IPS DF 6.9 (cell line): ENCODE measurements around the gene ACSBG1.

Experiments
- DNase-seq: peaks from one replicate; pipeline ENCODE4 v3.0.0-alpha.2; 2013; ENCODE audit warnings: low read depth, low spot score
- H3K27ac ChIP-seq: one replicate; pipeline ENCODE4 v1.5.1; 2013; ENCODE audit warnings: low read length, control low read depth
- H3K27me3 ChIP-seq: 2 replicates; pipeline ENCODE4 v1.6.1; 2013; ENCODE audit warnings: mild to moderate bottlenecking, low read length; ENCODE audit not compliant: control insufficient read depth, insufficient read depth
- H3K36me3 ChIP-seq: 2 replicates; pipeline ENCODE4 v1.6.1; 2013; ENCODE audit warnings: low read length; ENCODE audit not compliant: control insufficient read depth, insufficient read depth
- H3K4me1 ChIP-seq: 2 replicates; pipeline ENCODE4 v1.6.1; 2013; ENCODE audit warnings: low read length; ENCODE audit not compliant: control insufficient read depth, insufficient read depth
- H3K4me3 ChIP-seq: 2 replicates; pipeline ENCODE4 v1.5.1; 2013; ENCODE audit warnings: mild to moderate bottlenecking, low read length
- H3K9me3 ChIP-seq: 2 replicates; pipeline ENCODE4 v1.6.1; 2013; ENCODE audit warnings: low read length, inconsistent platforms; ENCODE audit not compliant: control insufficient read depth, insufficient read depth
- WGBS: extraction: QIAGEN DNeasy Blood & Tissue Kit; methylation state at CpG from one replicate; pipeline ENCODE4 v1.1.7; 2013; ENCODE audit warnings: mixed read lengths, missing lambda C conversion rate; ENCODE audit not compliant: insufficient read length, insufficient coverage; 5-methylcytosine and 5-hydroxymethylcytosine counted together

ACSBG1 gene

GRCh38 chr15:78239811-78240210 is 5.4 kb upstream of the ACSBG1 start:
- no CpG with 5 or more reads among the region's 5 CpGs for WGBS

GRCh38 chr15:78237146-78237545 is 2.8 kb upstream of the ACSBG1 start:
- H3K4me1 ChIP-seq = peaks cover 4% of the 10 kb centered on the region
- WGBS = no CpG with 5 or more reads among the region's 6 CpGs
- H3K36me3 ChIP-seq = no peaks in the 10 kb centered on the region
- H3K27me3 ChIP-seq = no peaks in the 10 kb centered on the region
- no peak overlapping the region for H3K4me3 ChIP-seq
- H3K9me3 ChIP-seq = no peaks in the 10 kb centered on the region
- no peak overlapping the region for H3K27ac ChIP-seq
- no peak for DNase-seq

More at GRCh38 chr15:78239811-78240210, 5.4 kb upstream of the ACSBG1 start:
- Histone ChIP-seq H3K4me3 (no peak overlapping the region), H3K27ac (no peak overlapping the region), H3K9me3 (no peaks in the 10 kb centered on the region), H3K27me3 (no peaks in the 10 kb centered on the region), H3K4me1 (peaks cover 6% of the 10 kb centered on the region), H3K36me3 (no peaks in the 10 kb centered on the region)
- DNase-seq = no peak

- peaks cover 4% of the 10 kb centered on the region for H3K4me1 ChIP-seq
- H3K27ac ChIP-seq = no peak overlapping the region
- no peaks in the 10 kb centered on the region for H3K9me3 ChIP-seq
- no peak overlapping the region for H3K4me3 ChIP-seq
- H3K27me3 ChIP-seq = no peaks in the 10 kb centered on the region
- WGBS = no CpG with 5 or more reads among the region's 6 CpGs
- DNase-seq = no peak
- no peaks in the 10 kb centered on the region for H3K36me3 ChIP-seq
Observed at GRCh38 chr15:78236491-78236890, 2.1 kb upstream of the ACSBG1 start.

- peaks cover 4% of the 10 kb centered on the region for H3K4me1 ChIP-seq
- H3K9me3 ChIP-seq = no peaks in the 10 kb centered on the region
- H3K36me3 ChIP-seq = no peaks in the 10 kb centered on the region
- no peak for DNase-seq
- WGBS = no CpG with 5 or more reads among the region's 11 CpGs
- H3K27ac ChIP-seq = no peak overlapping the region
- H3K4me3 ChIP-seq = no peak overlapping the region
- H3K27me3 ChIP-seq = no peaks in the 10 kb centered on the region
Observed at GRCh38 chr15:78233496-78233895, 869 bp downstream of the ACSBG1 start.

GRCh38 chr15:78232951-78233350 is 1.4 kb downstream of the ACSBG1 start:
- Histone ChIP-seq H3K36me3 (no peaks in the 10 kb centered on the region), H3K27me3 (no peaks in the 10 kb centered on the region), H3K4me3 (no peak overlapping the region), H3K9me3 (no peaks in the 10 kb centered on the region), H3K27ac (no peak overlapping the region), H3K4me1 (peaks cover 4% of the 10 kb centered on the region)
- DNase-seq = no peak
- no CpG with 5 or more reads among the region's 5 CpGs for WGBS

GRCh38 chr15:78229431-78230406 is 4.6 kb downstream of the ACSBG1 start:
- Histone ChIP-seq H3K4me3 (no peak overlapping the region), H3K27me3 (no peaks in the 10 kb centered on the region), H3K9me3 (no peaks in the 10 kb centered on the region), H3K27ac (no peak overlapping the region), H3K4me1 (peaks cover 1% of the 10 kb centered on the region), H3K36me3 (no peaks in the 10 kb centered on the region)
- no CpG with 5 or more reads among the region's 17 CpGs for WGBS
- no peak for DNase-seq

GRCh38 chr15:78228356-78228996 is 5.9 kb downstream of the ACSBG1 start:
- Histone ChIP-seq H3K36me3 (no peaks in the 10 kb centered on the region), H3K27ac (no peak overlapping the region), H3K4me1 (no peaks in the 10 kb centered on the region), H3K27me3 (no peaks in the 10 kb centered on the region), H3K9me3 (no peaks in the 10 kb centered on the region), H3K4me3 (no peak overlapping the region)
- WGBS = no CpG with 5 or more reads among the region's 8 CpGs
- no peak for DNase-seq

GRCh38 chr15:78225783-78226541 is 8.4 kb downstream of the ACSBG1 start:
- Histone ChIP-seq H3K27ac (no peak overlapping the region), H3K4me1 (no peaks in the 10 kb centered on the region), H3K4me3 (no peak overlapping the region), H3K36me3 (no peaks in the 10 kb centered on the region), H3K9me3 (no peaks in the 10 kb centered on the region), H3K27me3 (no peaks in the 10 kb centered on the region)
- DNase-seq = no peak
- no CpG with 5 or more reads among the region's 3 CpGs for WGBS

GRCh38 chr15:78224023-78224411 is 10.3 kb downstream of the ACSBG1 start:
- no peaks in the 10 kb centered on the region for H3K27me3 ChIP-seq
- no peaks in the 10 kb centered on the region for H3K36me3 ChIP-seq
- WGBS = no CpG with 5 or more reads among the region's 2 CpGs
- H3K9me3 ChIP-seq = no peaks in the 10 kb centered on the region
- H3K4me3 ChIP-seq = no peak overlapping the region
- no peak overlapping the region for H3K27ac ChIP-seq
- no peaks in the 10 kb centered on the region for H3K4me1 ChIP-seq
- no peak for DNase-seq

- Histone ChIP-seq H3K4me3 (no peak overlapping the region), H3K4me1 (no peaks in the 10 kb centered on the region), H3K36me3 (no peaks in the 10 kb centered on the region), H3K9me3 (no peaks in the 10 kb centered on the region), H3K27me3 (no peaks in the 10 kb centered on the region), H3K27ac (no peak overlapping the region)
- DNase-seq = no peak
- no CpG with 5 or more reads among the region's 4 CpGs for WGBS
Observed at GRCh38 chr15:78223396-78224022, 10.9 kb downstream of the ACSBG1 start.
